ENCODE results near the gene SOX18. TPM values are rescaled to one million over a fixed set of nuclear protein-coding genes. Genes with fewer than 3 reads are reported as not detected.

Gene SOX18
- total and polyA plus RNA-seq, 2 of the 13 experiments (the other 11 are each of a cell fraction or from before 2014, with no cell fraction given): 1.6 to 1.9 TPM

DNA sequence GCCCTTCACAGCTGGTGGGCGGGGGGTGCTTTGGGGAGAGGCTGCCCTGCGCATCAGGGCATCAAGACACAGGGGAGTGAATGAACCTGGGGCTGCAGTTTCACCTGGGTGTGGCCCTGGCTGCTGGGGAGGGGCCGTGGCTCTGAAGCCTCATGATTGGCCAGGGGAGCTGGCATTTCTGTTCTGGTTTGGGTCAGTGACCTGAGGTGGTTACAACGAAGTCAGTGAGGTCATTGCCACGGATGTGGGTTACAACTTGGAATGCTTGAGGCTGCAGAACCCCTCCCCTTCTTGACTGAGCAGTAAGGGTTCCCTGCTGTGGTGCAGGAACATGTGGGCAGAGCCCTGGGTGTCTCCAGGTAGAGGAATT is 16.5 kb upstream of the SOX18 start (continued):
- TF ChIP-seq ZNF782 (CRISPR knock-in tag; IDR thresholded peaks at IDR 0.05; ENCODE audit: borderline replicate concordance): no peak
- TF ChIP-seq ZNF326 (CRISPR knock-in tag; IDR thresholded peaks at IDR 0.05; ENCODE audit: borderline replicate concordance): peak; percentile 98
- TF ChIP-seq HOXA3 (CRISPR knock-in tag; IDR thresholded peaks at IDR 0.05): peak; percentile 31; the same call in 1 of the 2 replicates
- 0 out of 2 replicates have a peak, but pooled peaks have one; percentile 8 for TF ChIP-seq ARHGAP35 (CRISPR knock-in tag; IDR thresholded peaks at IDR 0.05; ENCODE audit: borderline replicate concordance)
- TF ChIP-seq, protein P1, sequence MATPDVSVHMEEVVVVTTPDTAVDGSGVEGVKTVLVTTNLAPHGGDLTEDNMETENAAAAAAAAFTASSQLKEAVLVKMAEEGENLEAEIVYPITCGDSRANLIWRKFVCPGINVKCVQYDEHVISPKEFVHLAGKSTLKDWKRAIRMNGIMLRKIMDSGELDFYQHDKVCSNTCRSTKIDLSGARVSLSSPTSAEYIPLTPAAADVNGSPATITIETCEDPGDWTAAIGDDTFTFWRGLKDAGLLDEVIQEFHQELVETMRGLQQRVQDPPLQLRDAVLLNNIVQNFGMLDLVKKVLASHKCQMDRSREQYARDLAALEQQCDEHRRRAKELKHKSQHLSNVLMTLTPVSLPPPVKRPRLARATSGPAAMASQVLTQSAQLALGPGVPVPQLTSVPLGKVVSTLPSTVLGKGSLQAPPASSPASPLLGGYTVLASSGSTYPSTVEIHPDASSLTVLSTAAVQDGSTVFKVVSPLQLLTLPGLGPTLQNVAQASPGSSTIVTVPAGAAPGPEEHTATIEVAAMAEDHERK (CRISPR knock-in tag; IDR thresholded peaks at IDR 0.05; ENCODE audit: low read depth): no peak
- 0 out of 2 replicates have a peak, but pooled peaks have one; percentile 0 for TF ChIP-seq RBAK (CRISPR knock-in tag; IDR thresholded peaks at IDR 0.05)
- TF ChIP-seq ARID4A (CRISPR knock-in tag; IDR thresholded peaks at IDR 0.05; ENCODE audit: borderline replicate concordance): no peak
- no peak for TF ChIP-seq HOXA7 (CRISPR knock-in tag; IDR thresholded peaks at IDR 0.05)
- no peak for TF ChIP-seq SSRP1 (CRISPR knock-in tag; IDR thresholded peaks at IDR 0.05)
- no peak for TF ChIP-seq SETDB1 (CRISPR knock-in tag; IDR thresholded peaks at IDR 0.05; ENCODE audit: borderline replicate concordance)
- peak; percentile 59; the same call in 1 of the 2 replicates for TF ChIP-seq RXRB (CRISPR knock-in tag; IDR thresholded peaks at IDR 0.05; ENCODE audit: borderline replicate concordance)
- TF ChIP-seq NR2C2 (CRISPR knock-in tag; IDR thresholded peaks at IDR 0.05; ENCODE audit: borderline replicate concordance): no peak
- TF ChIP-seq MXD1 (CRISPR knock-in tag; IDR thresholded peaks at IDR 0.05): peak; percentile 15; the same call in 1 of the 2 replicates
- peak; percentile 20 for TF ChIP-seq TEAD3 (CRISPR knock-in tag; optimal IDR thresholded peaks at IDR 0.05; ENCODE audit: borderline replicate concordance)
- TF ChIP-seq ZBTB25 (CRISPR knock-in tag; IDR thresholded peaks at IDR 0.05): no peak
- no peak for TF ChIP-seq ZSCAN30 (CRISPR knock-in tag; IDR thresholded peaks at IDR 0.05)
- TF ChIP-seq ZNF225 (CRISPR knock-in tag; IDR thresholded peaks at IDR 0.05): peak; percentile 1; the same call in 1 of the 2 replicates
- TF ChIP-seq FOXA3 (CRISPR knock-in tag; IDR thresholded peaks at IDR 0.05): 0 out of 2 replicates have a peak, but pooled peaks have one; percentile 7
- TF ChIP-seq ZNF83 (CRISPR knock-in tag; IDR thresholded peaks at IDR 0.05; ENCODE audit: borderline replicate concordance): no peak
- TF ChIP-seq ZNF510 (CRISPR knock-in tag; IDR thresholded peaks at IDR 0.05; ENCODE audit: low read depth): no peak
- TF ChIP-seq, protein P2, sequence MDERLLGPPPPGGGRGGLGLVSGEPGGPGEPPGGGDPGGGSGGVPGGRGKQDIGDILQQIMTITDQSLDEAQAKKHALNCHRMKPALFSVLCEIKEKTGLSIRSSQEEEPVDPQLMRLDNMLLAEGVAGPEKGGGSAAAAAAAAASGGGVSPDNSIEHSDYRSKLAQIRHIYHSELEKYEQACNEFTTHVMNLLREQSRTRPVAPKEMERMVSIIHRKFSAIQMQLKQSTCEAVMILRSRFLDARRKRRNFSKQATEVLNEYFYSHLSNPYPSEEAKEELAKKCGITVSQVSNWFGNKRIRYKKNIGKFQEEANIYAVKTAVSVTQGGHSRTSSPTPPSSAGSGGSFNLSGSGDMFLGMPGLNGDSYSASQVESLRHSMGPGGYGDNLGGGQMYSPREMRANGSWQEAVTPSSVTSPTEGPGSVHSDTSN (CRISPR knock-in tag; IDR thresholded peaks at IDR 0.05): 0 out of 2 replicates have a peak, but pooled peaks have one; percentile 20
- TF ChIP-seq ATF7 (IDR thresholded peaks at IDR 0.05): 0 out of 2 replicates have a peak, but pooled peaks have one; percentile 28
- TF ChIP-seq ATF7 (CRISPR knock-in tag; IDR thresholded peaks at IDR 0.05): 0 out of 2 replicates have a peak, but pooled peaks have one; percentile 12

All from HepG2 (cell line).